ENCODE measurements around the gene GPR108.
"Not testable (repeated sequence)": the region's sequence is repeated elsewhere in the genome, so short reads cannot be mapped to it uniquely, and the experiment has no call there.

GRCh38 chr19:6771648-6772027, 34.3 kb upstream of the GPR108 start:
- TF ChIP-seq CTCF (IDR thresholded peaks at IDR 0.05); REST (IDR thresholded peaks at IDR 0.05; ENCODE audit: insufficient read depth in 1 of 2, low read depth in 2 of 2, low read length in 1 of 2); POLR2AphosphoS5 (IDR thresholded peaks at IDR 0.05; ENCODE audit: low read depth, low read length): not testable (repeated sequence)
